GM12892 (cell line): Measurements from ENCODE around the gene ASPSCR1.

Source experiments
- DNase-seq: peaks from one replicate; pipeline ENCODE4 v3.0.0; 2011; ENCODE audit not compliant: insufficient read length
- FAIRE-seq: peaks from 2 replicates; lab custom pipeline; 2011; peaks lifted over from hg19 to GRCh38; lab: Jason Lieb, UNC
- POLR2A ChIP-seq: IDR thresholded peaks from 2 replicates; pipeline ENCODE4 v1.6.1; 2011; ENCODE audit warnings: low read depth, low read length, control low read depth
- POLR2AphosphoS5 ChIP-seq: IDR thresholded peaks from 2 replicates; pipeline ENCODE4 v1.6.1; 2011; ENCODE audit warnings: low read depth, low read length, control low read depth
- TAF1 ChIP-seq: IDR thresholded peaks from 2 replicates; pipeline ENCODE4 v1.6.1; 2011; ENCODE audit warnings: low read depth, mild to moderate bottlenecking, control low read depth, low read length, borderline replicate concordance

Gene ASPSCR1

DNA sequence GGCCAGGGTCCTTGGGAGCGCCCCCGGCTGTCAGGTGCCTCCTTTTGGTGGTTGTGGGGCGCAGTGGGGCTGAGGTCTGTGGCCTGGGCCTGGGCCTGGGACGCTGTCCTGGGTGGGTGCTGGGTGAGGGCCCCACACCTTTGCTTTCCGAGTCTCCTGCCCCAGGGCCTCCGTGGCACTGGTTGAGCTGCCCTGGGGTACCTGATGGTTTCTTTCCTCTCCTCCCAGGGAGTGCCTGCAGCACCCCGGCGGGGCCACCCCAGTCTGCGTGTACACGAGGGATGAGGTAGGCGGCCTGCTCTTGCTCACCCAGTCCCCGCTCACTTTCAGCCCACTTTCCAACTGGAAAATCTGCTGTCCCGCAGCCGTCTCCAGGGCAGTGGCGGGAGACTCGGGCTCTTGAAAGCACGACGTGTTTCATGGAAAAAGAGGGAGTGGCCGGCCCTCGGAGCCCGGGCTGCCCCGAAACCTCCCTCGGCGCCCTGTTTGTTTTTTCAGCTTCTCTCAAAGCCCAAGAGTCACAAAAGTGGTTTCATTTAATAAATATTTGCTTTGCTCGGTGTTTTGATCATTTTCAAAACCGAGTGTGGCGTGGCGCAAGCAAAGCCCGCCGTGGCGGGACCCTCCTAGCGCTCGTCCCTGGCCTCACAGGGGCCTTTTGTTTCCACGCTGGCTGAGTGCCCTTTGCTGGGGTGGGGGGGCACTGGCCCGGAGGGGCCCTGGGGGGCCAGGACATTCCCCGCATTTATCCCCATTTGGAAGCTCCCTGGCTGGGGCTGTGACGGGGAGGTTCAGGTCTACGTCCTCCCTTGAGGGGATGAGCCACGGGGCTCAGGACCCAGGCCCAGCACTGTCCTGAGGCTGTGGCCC lies 17.4 kb downstream of the ASPSCR1 start:
- FAIRE-seq = no peak
- TF ChIP-seq POLR2AphosphoS5 (no peak), POLR2A (no peak), TAF1 (no peak)
- no peak for DNase-seq

DNA sequence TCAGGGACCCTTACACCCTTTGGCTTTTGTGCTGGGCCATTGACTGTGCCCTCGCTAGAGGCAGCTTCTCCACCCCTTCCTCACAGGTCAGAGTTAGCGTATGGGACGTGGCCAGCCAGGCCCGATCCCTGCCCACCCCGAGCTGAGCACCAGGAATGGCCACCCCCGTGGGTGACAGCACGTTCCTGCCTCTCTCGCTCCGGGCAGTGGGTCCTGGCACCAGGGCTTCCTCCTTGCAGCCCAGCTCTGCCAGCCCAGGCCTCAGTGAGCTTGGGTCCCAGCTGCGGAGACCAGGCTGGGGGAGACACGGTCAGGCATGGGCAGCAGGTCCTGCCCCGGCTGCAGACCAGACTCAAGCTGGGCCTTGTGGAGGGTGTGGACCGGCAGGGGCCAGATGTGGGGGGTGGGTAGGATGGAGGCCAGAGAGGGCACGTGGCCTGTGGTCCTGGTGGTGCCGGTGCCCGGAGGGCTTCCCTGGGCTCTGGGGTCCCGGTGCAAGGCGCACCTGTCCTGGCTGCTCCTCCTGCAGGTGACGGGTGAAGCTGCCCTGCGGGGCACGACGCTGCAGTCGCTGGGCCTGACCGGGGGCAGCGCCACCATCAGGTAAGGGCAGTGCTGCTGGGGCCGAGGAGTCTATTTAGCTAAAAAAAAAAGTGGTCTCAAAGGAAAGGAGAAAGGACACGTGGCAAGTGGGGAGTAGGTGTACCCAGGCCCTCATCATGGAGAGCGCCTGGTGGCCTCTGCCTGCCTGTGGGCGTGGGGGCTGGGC lies 18.2 kb downstream of the ASPSCR1 start:
- no peak for TF ChIP-seq POLR2A
- no peak for TF ChIP-seq POLR2AphosphoS5
- TF ChIP-seq TAF1 = no peak
- FAIRE-seq (no peak), DNase-seq (no peak)

GRCh38 chr17:81996232-81996756 lies 18.9 kb downstream of the ASPSCR1 start:
- DNase-seq = no peak
- no peak for FAIRE-seq
- TF ChIP-seq TAF1 (no peak), POLR2A (no peak), POLR2AphosphoS5 (no peak)

DNA sequence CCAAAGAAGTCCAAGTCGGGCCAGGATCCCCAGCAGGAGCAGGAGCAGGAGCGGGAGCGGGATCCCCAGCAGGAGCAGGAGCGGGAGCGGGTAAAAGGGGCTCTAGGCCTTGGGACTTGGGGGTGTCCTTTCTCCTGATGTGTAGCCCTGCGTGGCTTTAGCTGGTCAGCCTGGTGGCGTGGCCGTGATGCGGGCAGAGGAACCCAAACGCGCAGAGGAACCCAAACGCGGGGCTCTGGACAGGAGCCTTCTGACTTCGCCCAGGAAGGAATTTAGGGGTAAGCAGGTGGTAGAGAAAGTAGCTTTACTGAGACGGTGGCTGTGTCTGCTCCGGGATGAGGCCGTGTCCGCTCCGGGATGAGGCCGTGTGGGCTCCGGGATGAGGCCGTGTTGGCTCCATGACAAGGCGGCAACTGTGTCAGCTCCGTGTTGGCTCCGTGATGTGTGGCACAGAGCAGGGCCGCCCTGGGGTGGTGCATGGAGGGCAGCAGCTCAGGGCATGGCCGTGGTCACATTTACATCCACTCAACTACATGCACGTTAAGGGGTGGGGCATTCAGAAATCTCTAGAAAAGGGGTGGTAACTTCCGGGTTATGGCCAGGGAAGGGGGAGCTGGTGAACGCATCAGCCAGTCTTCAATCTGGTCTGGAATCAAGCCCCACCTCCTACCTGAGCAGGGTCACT lies 19.5 kb downstream of the ASPSCR1 start:
- no peak for DNase-seq
- TF ChIP-seq POLR2A = no peak
- TF ChIP-seq TAF1 = no peak
- no peak for TF ChIP-seq POLR2AphosphoS5
- no peak for FAIRE-seq

- DNase-seq (no peak), FAIRE-seq (no peak)
- TF ChIP-seq POLR2AphosphoS5 (no peak), TAF1 (no peak), POLR2A (no peak)
Measured at GRCh38 chr17:81998212-81998611, 20.8 kb downstream of the ASPSCR1 start.

DNA sequence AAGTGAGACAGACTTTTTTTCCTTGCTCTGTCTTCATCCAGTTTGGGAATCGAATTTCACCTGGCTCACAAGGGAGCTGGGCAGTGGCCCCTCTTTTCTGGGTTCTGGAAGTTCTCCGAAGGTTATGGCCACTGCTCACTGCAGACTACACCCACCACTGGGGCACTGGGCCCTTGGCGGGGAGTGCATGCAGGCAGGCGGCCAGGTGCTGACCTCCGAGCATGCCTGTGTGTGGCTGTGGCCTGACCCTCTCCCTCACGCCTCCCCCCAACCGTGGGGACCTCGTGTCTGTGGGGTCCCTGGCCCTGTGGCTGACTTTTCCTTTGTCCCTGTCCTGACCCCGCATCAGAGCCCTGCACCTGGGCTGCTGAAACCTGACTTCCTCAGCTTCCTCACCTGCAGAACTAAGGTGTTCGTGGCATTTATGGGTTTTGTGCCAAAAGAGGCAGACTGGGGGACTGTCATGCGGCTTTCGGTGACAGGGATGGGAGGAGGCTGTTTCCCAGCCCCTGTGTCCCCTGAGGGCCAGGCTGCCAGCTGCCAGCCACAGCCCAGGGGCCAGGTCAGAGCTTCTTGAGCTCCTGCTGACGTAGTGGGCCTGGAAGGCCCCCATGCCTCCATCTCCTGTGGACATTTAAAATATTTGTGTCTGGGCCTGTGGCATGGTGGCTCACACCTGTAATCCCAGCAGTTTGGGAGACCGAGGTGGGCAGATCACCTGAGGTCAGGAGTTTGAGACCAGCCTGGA lies 21.4 kb downstream of the ASPSCR1 start:
- FAIRE-seq = no peak
- DNase-seq = no peak

GRCh38 chr17:81999587-81999975 lies 22.2 kb downstream of the ASPSCR1 start:
- DNase-seq = no peak
- TF ChIP-seq POLR2AphosphoS5 = no peak
- TF ChIP-seq POLR2A = no peak
- no peak for TF ChIP-seq TAF1
- FAIRE-seq = no peak

More for the DNA sequence above, 21.4 kb downstream of the ASPSCR1 start:
- no peak for TF ChIP-seq POLR2A

DNA sequence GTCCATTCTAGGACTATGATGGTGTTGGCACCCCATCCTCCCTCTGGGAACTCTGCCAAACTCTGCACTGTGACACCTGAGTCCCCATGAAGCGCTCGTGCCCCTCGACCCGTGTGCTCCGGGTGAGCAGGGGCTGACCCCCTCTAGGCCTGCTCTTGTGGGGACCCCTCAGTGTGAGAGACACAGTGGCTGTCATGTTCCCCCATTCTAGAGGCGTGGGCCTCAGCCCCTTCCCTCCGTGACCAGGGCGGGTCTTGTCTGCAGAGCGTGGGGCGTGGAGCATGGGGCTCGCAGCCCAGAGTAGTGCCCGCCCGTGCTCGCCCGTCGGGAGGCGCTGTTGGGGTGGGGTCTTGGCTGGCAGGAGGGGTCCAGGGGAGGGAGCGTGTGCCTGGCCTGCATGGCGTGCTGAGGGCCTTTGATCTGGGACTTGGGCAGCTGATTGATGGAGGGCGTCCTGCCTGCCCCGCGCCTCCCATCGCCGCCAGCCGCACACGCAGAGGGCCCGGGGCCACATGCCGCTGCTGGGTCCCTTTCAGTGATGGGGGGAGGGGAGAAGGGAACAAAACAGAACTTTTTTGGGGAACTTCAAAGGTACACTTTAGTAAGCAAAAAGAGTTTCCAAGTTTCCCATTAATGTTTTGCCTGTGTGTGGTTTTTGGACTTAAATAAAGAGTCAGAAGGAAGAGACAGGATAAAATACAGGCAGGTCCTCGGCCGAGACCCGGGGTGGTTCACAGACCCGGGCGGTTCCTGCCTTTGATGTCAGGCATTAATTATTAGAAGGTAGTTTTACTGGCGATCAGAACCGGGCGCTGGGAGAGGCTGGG lies 22.8 kb downstream of the ASPSCR1 start:
- no peak for TF ChIP-seq POLR2A
- no peak for TF ChIP-seq POLR2AphosphoS5
- no peak for TF ChIP-seq TAF1
- DNase-seq (no peak), FAIRE-seq (no peak)

DNA sequence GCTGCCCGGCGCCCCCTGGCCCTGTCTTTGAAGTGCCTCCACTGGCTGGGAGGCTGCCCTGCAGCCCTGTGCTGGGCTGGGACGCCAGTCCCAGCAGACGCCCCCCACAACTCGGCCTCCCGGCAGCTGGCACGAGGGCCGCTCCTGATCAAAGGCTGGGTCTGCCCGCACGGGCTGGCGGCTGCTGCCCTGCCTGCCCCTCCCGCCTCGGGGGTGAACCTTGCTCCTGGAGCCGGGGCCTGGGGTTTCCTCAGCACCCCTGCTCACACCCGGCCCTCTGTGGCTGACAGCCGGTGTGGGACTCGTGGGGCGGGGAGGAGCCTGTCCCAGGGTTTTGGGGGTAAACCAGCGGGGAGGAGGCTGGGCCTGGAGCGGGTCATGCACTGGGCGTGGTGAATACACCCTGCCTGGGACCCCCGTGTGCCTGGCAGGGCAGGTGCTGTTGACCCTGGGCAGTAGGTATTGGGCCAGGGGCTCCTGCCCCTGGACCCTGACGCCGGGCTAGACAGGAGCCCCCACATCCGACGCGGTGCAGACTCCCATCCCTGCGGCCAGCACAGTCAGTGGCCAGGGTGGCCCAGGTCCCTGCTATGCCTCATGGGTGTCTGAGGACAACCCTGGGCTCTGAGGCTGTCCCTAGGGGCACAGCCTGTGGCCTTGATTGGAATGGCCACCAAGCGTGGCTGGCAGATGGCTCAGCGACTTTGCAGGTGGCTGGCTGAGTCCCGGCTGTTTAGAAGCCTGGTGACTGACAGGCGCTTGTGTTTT lies 23.6 kb downstream of the ASPSCR1 start:
- no peak for FAIRE-seq

More for the DNA sequence above, 23.6 kb downstream of the ASPSCR1 start:
- no peak for DNase-seq
- TF ChIP-seq POLR2A (no peak), POLR2AphosphoS5 (no peak), TAF1 (no peak)
